Measurements from ENCODE around the gene RASA2. TPM values are rescaled to one million over a fixed set of nuclear protein-coding genes. Genes with fewer than 3 reads are reported as not detected.

The RASA2 gene
- total and polyA plus RNA-seq, 9 of the 15 experiments (the other 6 are each of a cell fraction or from before 2014, with no cell fraction given) = 2.0 to 12.8 (median 9.5) TPM

GRCh38 chr3:141610939-141611338 lies 124.1 kb downstream of the RASA2 start:
- TF ChIP-seq ZNF644 (tag; IDR thresholded peaks at IDR 0.05; ENCODE audit: low read depth) = no peak
- TF ChIP-seq MBD2 (IDR thresholded peaks at IDR 0.05; ENCODE audit: borderline replicate concordance, low read depth) = no peak
- TF ChIP-seq BRF2 (IDR thresholded peaks at IDR 0.05; ENCODE audit: borderline replicate concordance, insufficient read depth, insufficient read length) = no peak
- TF ChIP-seq CHD4 (IDR thresholded peaks at IDR 0.05; ENCODE audit: insufficient read depth, insufficient replicate concordance, low read depth, low read length, poor library complexity, severe bottlenecking) = no peak
- TF ChIP-seq HDAC2 (IDR thresholded peaks at IDR 0.05) = no peak
- TF ChIP-seq ESRRB (CRISPR knock-in tag; IDR thresholded peaks at IDR 0.05; ENCODE audit: borderline replicate concordance) = no peak
- TF ChIP-seq FOXJ3 (CRISPR knock-in tag; IDR thresholded peaks at IDR 0.05) = no peak
- no peak for TF ChIP-seq ZNF696 (CRISPR knock-in tag; conservative IDR thresholded peaks at IDR 0.05)
- TF ChIP-seq HMGN3 (IDR thresholded peaks at IDR 0.05; ENCODE audit: borderline replicate concordance, extremely low read depth, insufficient read length, low read depth, low read length) = no peak
- no peak for TF ChIP-seq ZC3H8 (IDR thresholded peaks at IDR 0.05)
- no peak for TF ChIP-seq POLR2AphosphoS2 (IDR thresholded peaks at IDR 0.05; ENCODE audit: low read length)
- TF ChIP-seq SRSF7 (optimal IDR thresholded peaks at IDR 0.05; ENCODE audit: low read depth, low read length) = no peak
- no peak for TF ChIP-seq ATF1 (CRISPR knock-in tag; IDR thresholded peaks at IDR 0.05)
- no peak for TF ChIP-seq ATF1 (tag; IDR thresholded peaks at IDR 0.05)
- no peak for TF ChIP-seq ZNF778 (CRISPR knock-in tag; IDR thresholded peaks at IDR 0.05)
- no peak for TF ChIP-seq ZNF79 (CRISPR knock-in tag; IDR thresholded peaks at IDR 0.05; ENCODE audit: low read depth)
- no peak for TF ChIP-seq ZNF398 (CRISPR knock-in tag; IDR thresholded peaks at IDR 0.05)
- TF ChIP-seq ZNF212 (CRISPR knock-in tag; IDR thresholded peaks at IDR 0.05) = no peak
- ATAC-seq (no peak), FAIRE-seq (no peak), DNase-seq (ENCODE audit: extremely low read depth in 1 of 4, low spot score in 3 of 4) (no peak)
- Histone ChIP-seq H3K4me2 (ENCODE audit: insufficient read depth, low read length) (no peak overlapping the region), H3K27ac (ENCODE audit: extremely low read depth, low read depth, low read length) (no peak overlapping the region), H3K27me3 (ENCODE audit: control insufficient read depth in 2 of 2, insufficient read depth in 2 of 2, low read length in 2 of 2) (no peaks in the 10 kb centered on the region), H3K9me3 (replicated peaks; ENCODE audit: control insufficient read depth, insufficient read depth, low read depth, low read length) (no peaks in the 10 kb centered on the region), H3K9me1 (ENCODE audit: control insufficient read depth, insufficient read depth, low read length) (no peaks in the 10 kb centered on the region), H2AFZ (ENCODE audit: low read depth, low read length) (no peak overlapping the region), H3K4me3 (no peak overlapping the region), H3K9ac (ENCODE audit: insufficient read depth in 1 of 2, low read depth in 2 of 2, low read length in 2 of 2) (no peak overlapping the region), H3K4me1 (replicated peaks in 1 of 2; ENCODE audit: control insufficient read depth in 2 of 2, insufficient read depth in 2 of 2, low read length in 2 of 2) (no peaks in the 10 kb centered on the region), H4K20me1 (replicated peaks; ENCODE audit: control insufficient read depth, insufficient read depth, low read length) (no peaks in the 10 kb centered on the region), H3K36me3 (ENCODE audit: control insufficient read depth, insufficient read depth, low read length) (peaks cover 29% of the 10 kb centered on the region), H3K79me2 (ENCODE audit: control insufficient read depth, insufficient read depth, low read length) (no peaks in the 10 kb centered on the region)
- in situ Hi-C loops (cut with MboI) = no loop called here
- ChIA-PET CTCF (ENCODE audit: low intra/inter-chr PET ratio) (no interaction called here), POLR2A (interaction anchor here (0.9 to 1.3 kb wide), 2 partner anchors 9 to 38 kb away, joined by 3 to 4 read pairs; no protein-coding TSS in a partner anchor)
- intact Hi-C loops (cut with micrococcal nuclease) = no loop called here
- 67% methylated on average over 1 of the region's 1 CpG for WGBS (ENCODE audit: insufficient coverage, low coverage, missing lambda C conversion rate)
- no TSS peak for BruUV-seq (replicated peaks)

All from K562 (cell line).